MM.1S (cell line): ENCODE results near the gene IMMP2L.

Source experiments
- DNase-seq: peaks from one replicate; pipeline ENCODE4 v3.0.0-alpha.2; 2015
- H2AFZ ChIP-seq: fragments of 300-600 bp; sonication (generic); 2 replicates; pipeline ENCODE4 v1.6.0; 2016; ENCODE audit warnings: antibody characterized with exemption, low read length
- H3F3A ChIP-seq: fragments of 300-600 bp; sonication (generic); 2 replicates; pipeline ENCODE4 v1.6.1; 2016; ENCODE audit warnings: mild to moderate bottlenecking, antibody characterized with exemption, low read length, moderate library complexity, mixed read lengths; ENCODE audit not compliant: insufficient read depth
- H3K27ac ChIP-seq: fragments of 300-600 bp; sonication (generic); 2 replicates; pipeline ENCODE4 v1.5.1; 2016; ENCODE audit warnings: mild to moderate bottlenecking, low read length
- H3K27me3 ChIP-seq: fragments of 300-600 bp; sonication (generic); replicated peaks from 2 replicates; pipeline ENCODE4 v1.6.0; 2016; ENCODE audit warnings: low read length; ENCODE audit not compliant: insufficient read depth
- H3K36me3 ChIP-seq: fragments of 300-600 bp; sonication (generic); replicated peaks from 2 replicates; pipeline ENCODE4 v1.6.1; 2016; ENCODE audit warnings: mild to moderate bottlenecking, low read length, mixed read lengths; ENCODE audit not compliant: insufficient read depth
- H3K4me1 ChIP-seq: fragments of 300-600 bp; sonication (generic); 2 replicates; pipeline ENCODE4 v1.6.1; 2016; ENCODE audit warnings: low read length, mixed read lengths
- H3K4me2 ChIP-seq: fragments of 300-600 bp; sonication (generic); 2 replicates; pipeline ENCODE4 v1.6.0; 2016; ENCODE audit warnings: low read depth, low read length
- H3K4me3 ChIP-seq: fragments of 300-600 bp; sonication (generic); 2 replicates; pipeline ENCODE4 v1.5.1; 2016; ENCODE audit warnings: low read length, mixed read lengths
- H3K79me2 ChIP-seq: fragments of 300-600 bp; sonication (generic); 2 replicates; pipeline ENCODE4 v1.6.1; 2016; ENCODE audit warnings: mixed run types, low read length, mixed read lengths
- H3K9ac ChIP-seq: fragments of 300-600 bp; sonication (generic); 2 replicates; pipeline ENCODE4 v1.6.1; 2016; ENCODE audit warnings: low read length, mixed read lengths
- H3K9me2 ChIP-seq: fragments of 300-600 bp; sonication (generic); replicated peaks from 2 replicates; pipeline ENCODE4 v1.6.1; 2016; ENCODE audit warnings: mild to moderate bottlenecking, low read length, mixed read lengths; ENCODE audit not compliant: insufficient read depth
- H3K9me3 ChIP-seq: fragments of 300-600 bp; sonication (generic); replicated peaks from 2 replicates; pipeline ENCODE4 v1.6.1; 2016; ENCODE audit warnings: mild to moderate bottlenecking, low read length, mixed read lengths; ENCODE audit not compliant: insufficient read depth
- H4K20me1 ChIP-seq: fragments of 300-600 bp; sonication (generic); 2 replicates; pipeline ENCODE4 v1.6.1; 2016; ENCODE audit warnings: mild to moderate bottlenecking, low read length, moderate library complexity, mixed read lengths; ENCODE audit not compliant: insufficient read depth
- EZH2 ChIP-seq: fragments of 300-600 bp; sonication (generic); optimal IDR thresholded peaks from 2 replicates; pipeline ENCODE3; 2017; ENCODE audit warnings: low read depth, mild to moderate bottlenecking, antibody characterized with exemption, low read length, mixed read lengths
- EZH2phosphoT487 ChIP-seq: fragments of 300-600 bp; sonication (generic); IDR thresholded peaks from 2 replicates; pipeline ENCODE4 v1.6.1; 2018; ENCODE audit warnings: antibody characterized with exemption, low read length
- TF ChIP-seq, protein P1 (sequence below): fragments of 300-600 bp; sonication (generic); IDR thresholded peaks from 2 replicates; pipeline ENCODE4 v1.5.1; 2016; ENCODE audit warnings: antibody characterized with exemption, low read length, mixed read lengths

The IMMP2L gene

DNA sequence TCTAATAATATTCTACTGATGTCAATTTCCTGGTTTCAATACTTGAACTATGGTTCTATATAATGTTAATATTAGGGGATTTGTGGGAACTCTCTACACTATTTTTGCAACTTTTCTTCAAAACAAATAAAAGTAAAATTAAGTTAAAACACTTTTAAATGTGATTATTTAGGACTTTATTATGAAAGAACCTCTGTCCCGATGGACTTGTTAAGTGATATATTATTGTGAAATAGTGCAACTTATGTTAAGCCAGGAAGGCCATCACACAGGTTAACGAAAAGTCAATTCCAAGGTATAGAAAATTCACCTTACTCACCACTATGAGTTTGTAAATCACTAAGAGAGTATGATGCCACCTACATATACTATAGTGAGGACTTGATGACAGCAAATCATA is 79.2 kb downstream of the IMMP2L start:
- no peaks in the 10 kb centered on the region for H3K27me3 ChIP-seq
- no peaks in the 10 kb centered on the region for H3K4me1 ChIP-seq
- H3K79me2 ChIP-seq, result no peaks in the 10 kb centered on the region
- no peaks in the 10 kb centered on the region for H3F3A ChIP-seq
- no peak for DNase-seq
- H3K9me2 ChIP-seq, result no peaks in the 10 kb centered on the region
- TF ChIP-seq EZH2, result no peak
- TF ChIP-seq, protein P1, sequence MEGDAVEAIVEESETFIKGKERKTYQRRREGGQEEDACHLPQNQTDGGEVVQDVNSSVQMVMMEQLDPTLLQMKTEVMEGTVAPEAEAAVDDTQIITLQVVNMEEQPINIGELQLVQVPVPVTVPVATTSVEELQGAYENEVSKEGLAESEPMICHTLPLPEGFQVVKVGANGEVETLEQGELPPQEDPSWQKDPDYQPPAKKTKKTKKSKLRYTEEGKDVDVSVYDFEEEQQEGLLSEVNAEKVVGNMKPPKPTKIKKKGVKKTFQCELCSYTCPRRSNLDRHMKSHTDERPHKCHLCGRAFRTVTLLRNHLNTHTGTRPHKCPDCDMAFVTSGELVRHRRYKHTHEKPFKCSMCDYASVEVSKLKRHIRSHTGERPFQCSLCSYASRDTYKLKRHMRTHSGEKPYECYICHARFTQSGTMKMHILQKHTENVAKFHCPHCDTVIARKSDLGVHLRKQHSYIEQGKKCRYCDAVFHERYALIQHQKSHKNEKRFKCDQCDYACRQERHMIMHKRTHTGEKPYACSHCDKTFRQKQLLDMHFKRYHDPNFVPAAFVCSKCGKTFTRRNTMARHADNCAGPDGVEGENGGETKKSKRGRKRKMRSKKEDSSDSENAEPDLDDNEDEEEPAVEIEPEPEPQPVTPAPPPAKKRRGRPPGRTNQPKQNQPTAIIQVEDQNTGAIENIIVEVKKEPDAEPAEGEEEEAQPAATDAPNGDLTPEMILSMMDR, result no peak
- TF ChIP-seq EZH2phosphoT487, result no peak
- no peak overlapping the region for H2AFZ ChIP-seq
- no peak overlapping the region for H3K27ac ChIP-seq
- no peak overlapping the region for H3K4me2 ChIP-seq
- no peaks in the 10 kb centered on the region for H4K20me1 ChIP-seq
- H3K4me3 ChIP-seq, result no peak overlapping the region
- no peaks in the 10 kb centered on the region for H3K9me3 ChIP-seq
- H3K36me3 ChIP-seq, result no peaks in the 10 kb centered on the region
- no peak overlapping the region for H3K9ac ChIP-seq

DNA sequence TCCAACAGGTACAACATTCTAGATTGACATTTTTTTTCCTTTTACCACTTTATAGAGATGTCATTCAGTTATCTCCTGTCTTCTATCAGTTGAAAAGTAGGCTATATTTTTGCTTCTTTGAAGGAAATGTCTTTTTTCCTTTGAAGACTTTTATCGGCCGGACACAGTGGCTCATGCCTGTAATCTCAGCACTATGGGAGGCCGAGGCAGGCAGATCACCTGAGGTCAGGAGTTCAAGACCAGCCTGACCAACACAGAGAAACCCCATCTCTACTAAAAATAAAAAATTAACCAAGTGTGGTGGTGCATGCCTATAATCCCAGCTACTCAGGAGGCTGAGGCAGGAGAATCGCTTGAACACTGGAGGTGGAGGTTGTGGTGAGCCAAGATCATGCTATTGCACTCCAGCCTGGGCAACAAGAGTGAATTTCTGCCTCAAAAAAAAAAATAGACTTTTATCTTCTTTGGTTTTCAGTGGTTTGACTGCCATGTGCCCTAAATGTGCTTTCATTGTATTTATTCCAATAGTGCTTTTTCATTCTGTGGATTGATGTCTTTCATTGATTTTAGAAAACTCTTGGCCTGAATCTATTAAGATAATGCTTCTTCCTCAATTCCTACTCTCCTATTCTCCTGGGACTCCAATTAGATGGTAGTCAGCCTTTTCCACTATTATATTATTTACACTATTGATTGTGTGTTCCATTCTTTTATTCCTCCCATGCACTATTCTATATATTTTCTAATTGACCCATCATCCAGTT is 84.6 kb downstream of the IMMP2L start:
- H2AFZ ChIP-seq, result no peak overlapping the region

DNA sequence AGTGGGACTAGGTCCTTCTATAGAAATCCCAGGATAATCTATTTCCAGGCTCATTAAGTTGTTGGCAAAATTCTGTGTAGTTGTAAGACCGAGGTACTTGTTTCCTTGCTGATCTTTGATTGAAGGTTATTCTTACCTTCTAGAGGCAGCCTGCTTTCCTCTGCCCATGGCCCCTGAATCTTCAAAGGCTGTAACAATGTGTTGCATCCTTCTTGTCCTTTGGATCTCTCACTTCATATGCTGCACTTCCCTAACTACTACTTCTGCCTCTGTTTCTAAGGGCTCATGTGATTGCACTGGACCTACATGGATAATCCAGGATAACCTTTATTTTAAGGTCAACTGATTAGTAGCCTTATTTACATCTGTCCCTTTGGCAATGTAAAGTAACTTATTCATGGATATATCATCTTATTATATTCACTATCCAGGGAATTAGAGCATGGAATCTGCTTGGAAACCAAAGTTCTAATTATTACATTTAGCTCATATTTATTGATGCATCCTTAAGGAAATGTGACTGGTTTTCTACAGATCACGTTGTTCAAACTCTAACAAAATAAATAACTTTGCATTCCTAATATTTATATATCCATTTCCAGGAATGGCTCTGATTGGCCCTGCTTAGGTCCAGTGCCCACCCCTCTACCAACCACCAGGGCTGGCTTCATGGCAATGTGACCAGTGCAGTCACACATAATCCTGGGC is 85.6 kb downstream of the IMMP2L start:
- H4K20me1 ChIP-seq, result no peaks in the 10 kb centered on the region
- H3K36me3 ChIP-seq, result no peaks in the 10 kb centered on the region
- H3K9me2 ChIP-seq, result no peaks in the 10 kb centered on the region
- no peak overlapping the region for H3K27ac ChIP-seq
- no peak overlapping the region for H2AFZ ChIP-seq
- H3K9me3 ChIP-seq, result no peaks in the 10 kb centered on the region
- H3K4me1 ChIP-seq, result no peaks in the 10 kb centered on the region
- H3K9ac ChIP-seq, result no peak overlapping the region
- DNase-seq, result no peak
- no peaks in the 10 kb centered on the region for H3K27me3 ChIP-seq
- no peaks in the 10 kb centered on the region for H3F3A ChIP-seq
- H3K79me2 ChIP-seq, result no peaks in the 10 kb centered on the region
- TF ChIP-seq EZH2phosphoT487 (no peak), EZH2 (no peak)
- TF ChIP-seq, protein P1, result no peak
- no peak overlapping the region for H3K4me3 ChIP-seq
- H3K4me2 ChIP-seq, result no peak overlapping the region

More for the DNA sequence above, 84.6 kb downstream of the IMMP2L start:
- Histone ChIP-seq H3K27me3 (no peaks in the 10 kb centered on the region), H3K4me3 (no peak overlapping the region), H3K4me2 (no peak overlapping the region), H3K9me3 (no peaks in the 10 kb centered on the region), H3K36me3 (no peaks in the 10 kb centered on the region), H3K4me1 (no peaks in the 10 kb centered on the region), H3K9ac (no peak overlapping the region), H3K9me2 (no peaks in the 10 kb centered on the region), H3K79me2 (no peaks in the 10 kb centered on the region), H3F3A (no peaks in the 10 kb centered on the region), H4K20me1 (no peaks in the 10 kb centered on the region), H3K27ac (no peak overlapping the region)
- DNase-seq, result no peak
- no peak for TF ChIP-seq EZH2phosphoT487
- no peak for TF ChIP-seq EZH2
- TF ChIP-seq, protein P1, result no peak
